Central memory CD4-positive, alpha-beta T cell (primary cell): ENCODE measurements around the gene COBL.

Experiments used
- DNase-seq: peaks from one replicate; pipeline ENCODE4 v3.0.0; 2022

The COBL gene

DNA sequence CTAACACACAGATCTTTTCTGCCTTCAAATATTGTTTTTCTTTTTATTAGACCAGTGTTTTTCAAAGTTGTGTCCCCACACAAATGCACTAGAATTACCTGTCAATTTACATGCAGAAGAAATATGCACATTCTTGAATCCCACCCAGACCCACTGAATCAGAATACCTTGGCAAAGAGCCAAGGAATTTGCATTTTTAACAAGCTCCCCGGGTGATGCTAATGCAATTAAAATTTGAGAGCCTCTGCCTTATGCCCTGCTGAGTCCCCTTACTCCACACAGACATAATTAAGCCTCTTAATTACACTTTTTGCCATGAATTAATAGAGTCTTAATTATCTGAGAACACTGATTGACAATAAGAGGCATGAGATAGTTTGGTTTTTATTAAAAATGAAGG is 332.8 kb downstream of the COBL start:
- no peak for DNase-seq

DNA sequence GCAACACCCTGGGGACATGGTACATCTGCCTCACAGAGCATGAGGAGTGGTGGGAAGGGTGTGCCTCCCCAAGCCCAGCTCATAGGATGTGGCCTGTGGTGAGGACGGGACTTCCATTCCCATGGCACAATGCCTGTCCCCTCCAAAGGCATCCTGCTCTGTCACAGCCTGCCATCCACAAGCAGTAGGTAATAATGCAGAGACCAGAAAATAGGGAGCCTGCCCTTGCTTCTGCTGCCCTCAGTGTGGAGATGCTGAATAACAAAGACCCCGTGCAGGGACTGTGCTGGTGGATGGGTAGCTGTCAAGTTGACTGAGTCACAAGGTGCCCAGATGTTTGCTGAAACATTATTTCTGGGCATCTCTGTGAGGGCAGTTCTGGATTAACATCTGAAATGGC is 334.0 kb downstream of the COBL start:
- no peak for DNase-seq

DNA sequence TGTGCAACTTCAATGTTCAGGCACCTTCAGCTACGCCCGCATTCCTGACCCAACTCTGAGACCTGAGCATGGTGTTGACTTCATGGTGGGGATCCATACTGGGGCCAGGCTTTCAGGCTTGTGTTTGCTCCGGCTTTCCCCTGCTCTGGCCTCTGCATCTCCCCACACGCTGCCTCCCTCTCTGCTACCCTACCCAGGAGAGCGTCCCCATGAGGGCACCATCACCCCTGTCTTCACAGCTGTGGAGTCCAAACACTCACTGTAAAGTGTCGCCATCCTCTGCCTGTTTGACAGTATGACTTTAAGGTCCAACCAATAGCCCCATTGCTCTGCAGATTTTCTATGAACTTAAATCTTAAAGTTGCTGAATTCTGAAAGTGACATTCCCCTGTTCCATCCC is 334.9 kb downstream of the COBL start:
- no peak for DNase-seq

DNA sequence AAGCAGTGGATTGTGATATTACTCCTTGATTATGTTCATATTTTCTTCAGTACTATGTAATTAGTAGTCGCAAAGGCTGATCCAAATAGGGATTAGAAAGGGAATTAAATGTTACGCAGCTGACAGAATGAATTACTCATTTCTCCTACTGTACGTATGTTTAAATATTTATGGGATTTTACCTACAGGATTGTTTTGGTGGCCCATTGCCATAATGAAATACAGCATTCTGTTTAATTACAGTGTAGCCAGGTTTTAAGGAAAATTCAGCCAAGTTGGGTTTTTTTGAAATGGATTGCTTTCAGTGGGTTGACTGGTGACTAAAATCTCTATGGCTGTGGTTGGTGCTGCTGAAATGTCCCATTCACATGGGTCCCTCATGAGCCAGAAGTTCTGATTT is 336.2 kb downstream of the COBL start:
- DNase-seq: no peak

DNA sequence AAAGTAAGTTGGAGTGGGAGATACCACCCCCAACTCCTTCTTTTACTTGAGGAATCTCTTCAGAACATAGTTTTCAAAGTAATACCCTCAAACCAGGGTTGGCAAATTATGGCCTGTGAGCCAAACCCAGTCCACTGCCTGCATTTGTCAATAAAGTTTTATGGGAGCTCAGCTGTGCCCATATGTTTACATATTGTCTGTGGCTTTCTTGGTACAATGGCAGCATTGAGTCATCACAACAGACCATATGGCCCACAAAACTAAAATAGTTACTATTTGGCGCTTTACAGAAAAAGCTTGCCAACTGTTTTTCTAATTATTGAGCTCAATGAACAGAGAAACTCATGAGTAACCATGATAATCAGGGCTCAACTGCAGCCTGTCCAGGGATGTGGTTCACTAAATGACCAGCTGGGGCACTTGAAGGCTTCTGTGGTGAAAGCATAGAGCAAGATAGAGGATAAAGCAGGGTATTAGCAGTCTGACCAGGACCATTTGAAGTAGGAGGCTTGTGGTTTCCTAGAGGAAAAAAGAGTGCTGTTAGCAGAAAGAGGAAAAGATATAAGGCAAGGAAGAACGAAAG is 337.9 kb downstream of the COBL start:
- no peak for DNase-seq

DNA sequence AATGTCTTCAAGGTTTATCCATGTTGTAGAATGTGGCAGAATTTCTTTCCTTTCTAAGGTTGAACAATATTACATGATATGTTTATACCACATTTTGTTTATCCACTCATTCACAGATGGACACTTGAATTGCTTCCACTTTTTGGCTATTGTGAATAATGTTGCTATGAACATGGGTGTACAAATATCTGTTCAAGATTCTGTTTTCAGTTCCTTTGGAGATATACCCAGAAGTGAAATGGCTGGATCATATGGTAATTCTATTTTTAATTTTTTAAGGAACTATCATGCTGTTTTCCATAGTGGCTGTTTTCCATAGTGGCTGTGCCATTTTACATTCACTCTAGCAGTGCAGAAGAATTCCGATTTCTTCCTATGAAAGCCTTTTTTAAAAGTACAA is 339.2 kb downstream of the COBL start:
- no peak for DNase-seq

DNA sequence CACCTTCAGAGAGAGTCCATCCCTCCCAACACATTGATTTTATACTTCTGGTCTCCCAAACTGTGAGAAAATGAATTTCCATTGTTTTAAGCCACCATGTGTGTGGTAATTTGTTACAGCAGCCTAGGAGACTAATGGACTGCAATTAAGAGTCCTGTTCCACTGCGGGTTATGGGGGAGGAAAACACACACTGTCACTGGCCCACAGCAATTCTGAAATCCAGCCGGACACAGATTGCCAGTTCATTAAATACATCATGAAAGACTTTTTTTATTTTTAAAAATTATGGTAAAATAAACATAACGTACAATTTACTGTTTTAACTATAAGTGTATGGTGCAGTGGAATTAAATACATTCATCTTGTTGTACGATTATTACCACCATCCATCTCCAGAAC is 340.5 kb downstream of the COBL start:
- DNase-seq: no peak

DNA sequence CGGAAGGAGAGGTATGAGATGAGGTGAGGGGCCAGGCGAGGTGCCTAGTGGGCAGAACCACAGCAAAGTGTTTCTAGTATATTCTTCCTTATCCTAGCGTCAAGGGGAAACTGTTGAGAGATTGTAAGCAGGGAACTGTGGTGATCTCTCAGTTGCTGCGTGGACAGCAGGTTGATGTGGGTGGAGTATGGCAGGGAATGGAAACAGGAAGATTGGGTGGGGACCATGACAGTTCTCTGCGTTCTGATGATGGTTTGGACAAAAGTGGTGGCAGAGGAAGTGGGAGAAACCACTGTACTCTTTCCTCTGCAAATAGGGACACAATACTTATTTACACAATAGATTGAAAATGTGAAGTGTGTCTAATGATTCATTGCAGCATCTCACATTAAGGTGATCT is 342.4 kb downstream of the COBL start:
- no peak for DNase-seq

DNA sequence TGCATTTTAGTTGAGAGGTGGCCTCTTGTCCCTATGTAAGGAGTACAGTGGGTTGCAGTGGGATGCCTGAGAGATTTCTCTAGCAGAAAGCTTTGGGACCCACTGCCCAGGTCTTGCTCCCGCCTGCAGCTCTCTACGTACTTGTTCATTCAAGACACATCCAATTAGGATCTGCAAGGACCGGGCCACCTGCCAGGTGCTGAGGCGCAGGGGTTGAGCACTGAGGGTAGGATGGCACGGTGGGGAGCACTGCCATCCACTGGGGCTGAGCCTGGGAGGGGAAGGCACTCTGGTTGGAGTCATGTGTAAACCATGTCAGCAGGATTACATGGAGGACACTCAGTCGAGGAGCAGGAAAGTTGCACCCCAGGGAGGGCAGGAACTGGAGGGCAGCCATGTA is 342.8 kb downstream of the COBL start:
- no peak for DNase-seq

DNA sequence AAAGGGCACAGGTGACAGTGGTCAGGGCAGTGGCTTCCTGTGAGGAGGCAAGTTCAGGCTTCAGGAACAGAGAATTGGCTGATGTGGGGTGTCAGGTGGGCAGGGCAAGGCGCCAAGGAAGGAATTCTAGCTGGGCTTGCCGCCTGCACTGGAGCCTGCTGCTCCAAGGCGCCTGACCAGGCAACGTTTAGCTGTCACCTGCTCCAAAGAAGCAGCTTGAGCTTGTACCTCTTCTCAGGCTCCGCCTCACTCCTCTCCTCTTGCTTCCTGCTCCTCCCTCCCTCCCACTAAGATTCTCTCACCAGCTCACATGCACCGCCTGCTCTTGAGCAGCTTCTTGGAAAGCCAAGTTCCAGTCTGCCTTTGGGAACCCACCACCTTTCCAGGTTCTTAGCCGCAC is 346.5 kb downstream of the COBL start:
- DNase-seq: no peak
